HG02759 (cell line): Measurements from ENCODE around the gene PPP4R2.

Source experiments
- ATAC-seq: cut with Tn5 transposase; IDR thresholded peaks from one replicate; pipeline ENCODE4 v1.9.1; 2021; ENCODE audit warnings: mild to moderate bottlenecking, moderate library complexity; ENCODE audit not compliant: unreplicated experiment

Gene PPP4R2

GRCh38 chr3:72996473-72997333, at the start of gene PPP4R2:
Gene PPP4R2 (plus strand): TSS chr3:72996811. CDS start chr3:72997038, 227 bp downstream.
- ATAC-seq: peak; percentile 93

- no peak for ATAC-seq
Observed at GRCh38 chr3:72947715-72948490, 48.7 kb upstream of the PPP4R2 start.

GRCh38 chr3:72949016-72949415, 47.6 kb upstream of the PPP4R2 start:
- ATAC-seq: no peak

GRCh38 chr3:72950372-72950771, 46.2 kb upstream of the PPP4R2 start:
- ATAC-seq: no peak

GRCh38 chr3:72950801-72951200, 45.8 kb upstream of the PPP4R2 start:
- ATAC-seq: no peak

- peak; percentile 80 for ATAC-seq
Observed at GRCh38 chr3:72951259-72951722, 45.3 kb upstream of the PPP4R2 start.

- no peak for ATAC-seq
Observed at GRCh38 chr3:72953325-72953956, 43.2 kb upstream of the PPP4R2 start.

GRCh38 chr3:72957297-72957696, 39.3 kb upstream of the PPP4R2 start:
- no peak for ATAC-seq

- no peak for ATAC-seq
Observed at GRCh38 chr3:72959336-72959735, 37.3 kb upstream of the PPP4R2 start.

- ATAC-seq: no peak
Observed at GRCh38 chr3:72960812-72961518, 35.6 kb upstream of the PPP4R2 start.

GRCh38 chr3:72961752-72962151, 34.9 kb upstream of the PPP4R2 start:
- no peak for ATAC-seq

- no peak for ATAC-seq
Observed at GRCh38 chr3:72962317-72962716, 34.3 kb upstream of the PPP4R2 start.

- no peak for ATAC-seq
Observed at GRCh38 chr3:72964633-72965032, 32.0 kb upstream of the PPP4R2 start.

GRCh38 chr3:72968266-72968664, 28.3 kb upstream of the PPP4R2 start:
- no peak for ATAC-seq

- ATAC-seq: no peak
Observed at GRCh38 chr3:72969766-72970165, 26.8 kb upstream of the PPP4R2 start.

- ATAC-seq: no peak
Observed at GRCh38 chr3:72970942-72971341, 25.7 kb upstream of the PPP4R2 start.

GRCh38 chr3:72972706-72973030, 23.9 kb upstream of the PPP4R2 start:
- no peak for ATAC-seq

GRCh38 chr3:72973031-72973723, 23.4 kb upstream of the PPP4R2 start:
- no peak for ATAC-seq

- no peak for ATAC-seq
Observed at GRCh38 chr3:72973786-72974185, 22.8 kb upstream of the PPP4R2 start.

GRCh38 chr3:72974956-72975355, 21.7 kb upstream of the PPP4R2 start:
- ATAC-seq: no peak
